ENCODE measurements around the gene LEKR1.

The LEKR1 gene

GRCh38 chr3:157058392-157059071 is 232.4 kb downstream of the LEKR1 start:
- no peak overlapping the region for H3K4me3 ChIP-seq (ENCODE audit: control insufficient read depth, low read depth, low read length)
- TF ChIP-seq CTCF (IDR thresholded peaks at IDR 0.05; ENCODE audit: control insufficient read depth, insufficient read depth, low read depth, low read length, missing control alignments), result no peak
- no peak for DNase-seq (ENCODE audit: low read depth)

GRCh38 chr3:157059181-157059580 is 233.0 kb downstream of the LEKR1 start:
- no peak overlapping the region for H3K4me3 ChIP-seq (ENCODE audit: control insufficient read depth, low read depth, low read length)
- no peak for DNase-seq (ENCODE audit: low read depth)
- TF ChIP-seq CTCF (IDR thresholded peaks at IDR 0.05; ENCODE audit: control insufficient read depth, insufficient read depth, low read depth, low read length, missing control alignments), result no peak

GRCh38 chr3:157059661-157060060 is 233.5 kb downstream of the LEKR1 start:
- no peak for TF ChIP-seq CTCF (IDR thresholded peaks at IDR 0.05; ENCODE audit: control insufficient read depth, insufficient read depth, low read depth, low read length, missing control alignments)
- H3K4me3 ChIP-seq (ENCODE audit: control insufficient read depth, low read depth, low read length), result no peak overlapping the region
- DNase-seq (ENCODE audit: low read depth), result no peak

- no peak for TF ChIP-seq CTCF (IDR thresholded peaks at IDR 0.05; ENCODE audit: control insufficient read depth, insufficient read depth, low read depth, low read length, missing control alignments)
- no peak for DNase-seq (ENCODE audit: low read depth)
- no peak overlapping the region for H3K4me3 ChIP-seq (ENCODE audit: control insufficient read depth, low read depth, low read length)
Observed at GRCh38 chr3:157061265-157061664, 235.1 kb downstream of the LEKR1 start.

GRCh38 chr3:157063469-157063868 is 237.3 kb downstream of the LEKR1 start:
- TF ChIP-seq CTCF (IDR thresholded peaks at IDR 0.05; ENCODE audit: control insufficient read depth, insufficient read depth, low read depth, low read length, missing control alignments), result no peak
- H3K4me3 ChIP-seq (ENCODE audit: control insufficient read depth, low read depth, low read length), result no peak overlapping the region
- no peak for DNase-seq (ENCODE audit: low read depth)

- no peak overlapping the region for H3K4me3 ChIP-seq (ENCODE audit: control insufficient read depth, low read depth, low read length)
- TF ChIP-seq CTCF (IDR thresholded peaks at IDR 0.05; ENCODE audit: control insufficient read depth, insufficient read depth, low read depth, low read length, missing control alignments), result no peak
- DNase-seq (ENCODE audit: low read depth), result no peak
Observed at GRCh38 chr3:157063926-157064325, 237.8 kb downstream of the LEKR1 start.

Measured in AG09309 (cell line).